ENCODE measurements around the gene ATP10A. TPM values are rescaled to one million over a fixed set of nuclear protein-coding genes. Genes with fewer than 3 reads are reported as not detected.
"Not testable (repeated sequence)": the region's sequence is repeated elsewhere in the genome, so short reads cannot be mapped to it uniquely, and the experiment has no call there.

The ATP10A gene
- total RNA-seq, 2 donors from 2014 or later: 5.6 to 14.3 TPM

DNA sequence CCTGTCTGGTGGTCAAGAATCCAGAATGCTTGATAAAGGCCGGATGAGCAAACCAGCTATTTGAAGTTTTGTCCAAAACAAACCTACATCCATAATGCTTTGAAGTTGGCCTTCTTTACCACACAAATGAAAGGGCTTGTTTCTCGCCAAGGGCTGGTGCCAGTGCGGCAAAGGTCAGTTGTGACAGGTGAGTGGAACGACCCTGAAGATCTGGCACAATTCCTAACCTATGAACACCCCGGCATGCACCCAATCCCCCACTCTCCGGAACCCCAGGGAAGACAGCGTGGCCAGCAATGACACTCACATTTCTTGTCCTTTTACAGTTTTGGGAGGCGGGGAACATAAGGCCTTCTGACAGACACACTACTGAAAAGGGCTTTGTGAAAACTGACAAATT lies 90.6 kb downstream of the ATP10A start:
- DNase-seq (ENCODE audit: low spot score): no peak
- no peaks in the 10 kb centered on the region for H3K36me3 ChIP-seq
- no peak overlapping the region for H3K4me3 ChIP-seq
- WGBS: 91% methylated on average over 8 of the region's 8 CpGs
- no peaks in the 10 kb centered on the region for H3K27me3 ChIP-seq (replicated peaks; ENCODE audit: insufficient read depth)
- no peak for TF ChIP-seq POLR2A (IDR thresholded peaks at IDR 0.05)
- no peak overlapping the region for H3K27ac ChIP-seq
- H3K9me3 ChIP-seq: no peaks in the 10 kb centered on the region
- intact Hi-C loops (cut with DNase I): no loop called here
- H3K4me1 ChIP-seq (replicated peaks): no peaks in the 10 kb centered on the region

GRCh38 chr15:25771736-25772135 lies 91.4 kb downstream of the ATP10A start:
- intact Hi-C loops (cut with DNase I); H3K36me3 ChIP-seq; H3K27ac ChIP-seq; H3K4me3 ChIP-seq; H3K27me3 ChIP-seq (replicated peaks; ENCODE audit: insufficient read depth); H3K4me1 ChIP-seq (replicated peaks); H3K9me3 ChIP-seq; DNase-seq (ENCODE audit: low spot score): not testable (repeated sequence)
- 90% methylated on average over 8 of the region's 8 CpGs for WGBS

DNA sequence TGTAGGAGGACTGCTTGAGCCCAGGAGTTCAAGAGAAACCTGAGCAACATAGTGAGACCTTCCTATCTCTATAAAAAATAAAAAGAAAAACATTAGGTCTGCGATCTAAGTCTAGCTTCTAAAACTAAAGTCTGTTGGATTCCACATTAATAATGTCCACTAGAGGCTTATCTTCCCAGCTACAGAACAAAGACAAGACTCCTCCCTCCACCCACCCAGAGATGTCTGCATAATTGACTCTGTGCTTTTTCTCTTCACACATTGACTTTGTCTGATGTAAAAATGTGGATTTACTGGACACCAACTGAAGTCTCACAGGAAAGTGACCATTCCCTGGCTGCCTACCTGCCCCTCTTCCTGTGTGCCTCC lies 91.8 kb downstream of the ATP10A start:
- Histone ChIP-seq H3K9me3 (no peaks in the 10 kb centered on the region), H3K4me3 (no peak overlapping the region), H3K36me3 (no peaks in the 10 kb centered on the region), H3K27ac (no peak overlapping the region), H3K4me1 (replicated peaks) (no peaks in the 10 kb centered on the region), H3K27me3 (replicated peaks; ENCODE audit: insufficient read depth) (no peaks in the 10 kb centered on the region)
- no peak for TF ChIP-seq POLR2A (IDR thresholded peaks at IDR 0.05)
- no peak for TF ChIP-seq CTCF (IDR thresholded peaks at IDR 0.05)
- no peak for TF ChIP-seq POLR2AphosphoS5 (IDR thresholded peaks at IDR 0.05)
- DNase-seq (ENCODE audit: low spot score): no peak
- WGBS: 46% methylated on average over 1 of the region's 1 CpG
- intact Hi-C loops (cut with DNase I): no loop called here

DNA sequence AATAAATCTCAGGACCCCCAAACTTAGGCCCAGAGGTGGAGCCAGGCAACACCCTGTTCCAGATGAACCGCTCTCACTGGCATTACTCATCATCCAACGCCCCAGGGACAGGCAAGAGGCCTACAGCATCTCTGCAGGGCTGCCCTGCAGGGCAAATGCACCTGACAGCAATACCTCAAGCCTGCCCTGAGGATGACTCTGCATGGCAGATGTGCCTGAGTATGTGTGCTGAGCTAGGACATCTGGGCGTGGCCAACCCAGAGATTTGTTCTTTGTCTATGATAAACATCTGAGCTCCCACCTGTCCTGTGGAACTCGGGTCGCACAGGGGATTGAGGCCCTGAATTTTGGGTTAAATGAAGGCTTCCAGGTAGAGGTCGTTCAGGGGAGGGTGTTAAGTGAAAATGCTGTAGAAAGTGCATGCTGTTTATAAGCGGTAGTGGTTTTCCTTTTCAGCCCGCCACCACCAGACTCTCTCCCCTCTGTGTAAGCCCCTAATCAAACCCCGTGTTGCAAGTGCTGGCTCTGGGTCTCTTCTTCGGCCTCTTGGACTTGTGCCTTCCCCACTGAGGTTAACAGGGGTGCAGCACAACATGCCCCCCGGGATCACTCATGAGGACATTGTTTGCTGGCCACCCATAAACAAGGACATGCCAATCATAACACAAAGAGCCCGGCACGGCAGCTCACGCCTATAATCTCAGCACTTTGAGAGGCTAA lies 92.3 kb downstream of the ATP10A start:
- no peaks in the 10 kb centered on the region for H3K9me3 ChIP-seq
- no peaks in the 10 kb centered on the region for H3K27me3 ChIP-seq (replicated peaks; ENCODE audit: insufficient read depth)
- no peak for DNase-seq (ENCODE audit: low spot score)
- no peak overlapping the region for H3K4me3 ChIP-seq
- 86% methylated on average over 14 of the region's 14 CpGs for whole genome bisulfite sequencing
- intact Hi-C loops (cut with DNase I): no loop called here
- H3K27ac ChIP-seq: no peak overlapping the region
- H3K4me1 ChIP-seq (replicated peaks): no peaks in the 10 kb centered on the region
- no peak for TF ChIP-seq POLR2AphosphoS5 (IDR thresholded peaks at IDR 0.05)
- TF ChIP-seq POLR2A (IDR thresholded peaks at IDR 0.05): no peak
- no peak for TF ChIP-seq CTCF (IDR thresholded peaks at IDR 0.05)
- H3K36me3 ChIP-seq: no peaks in the 10 kb centered on the region

DNA sequence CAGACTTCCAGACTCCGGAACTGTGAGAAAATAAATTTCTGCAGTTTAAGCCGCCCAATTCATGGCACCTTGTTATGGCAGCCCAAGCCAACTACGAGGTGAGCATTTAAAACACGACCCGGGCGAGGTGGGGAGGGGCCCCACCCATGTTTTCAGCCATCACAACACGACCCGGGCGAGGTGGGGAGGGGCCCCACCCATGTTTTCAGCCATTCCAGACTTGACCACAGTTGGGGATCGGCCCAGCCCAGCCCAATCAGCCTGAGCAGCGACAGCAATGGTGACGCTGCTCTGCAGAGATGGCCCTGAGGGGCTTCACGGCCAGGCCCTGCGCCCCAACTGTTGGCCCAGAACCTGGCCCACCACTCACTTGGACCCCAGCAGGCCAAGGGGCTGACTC lies 93.1 kb downstream of the ATP10A start:
- TF ChIP-seq POLR2AphosphoS5 (IDR thresholded peaks at IDR 0.05) (no peak), POLR2A (IDR thresholded peaks at IDR 0.05) (no peak), CTCF (IDR thresholded peaks at IDR 0.05) (no peak)
- no peak overlapping the region for H3K27ac ChIP-seq
- H3K4me1 ChIP-seq (replicated peaks): no peaks in the 10 kb centered on the region
- 94% methylated on average over 14 of the region's 14 CpGs for WGBS
- H3K27me3 ChIP-seq (replicated peaks; ENCODE audit: insufficient read depth): no peaks in the 10 kb centered on the region
- no peaks in the 10 kb centered on the region for H3K36me3 ChIP-seq
- no peak for DNase-seq (ENCODE audit: low spot score)
- no peaks in the 10 kb centered on the region for H3K9me3 ChIP-seq
- no peak overlapping the region for H3K4me3 ChIP-seq
- intact Hi-C loops (cut with DNase I): no loop called here

- Histone ChIP-seq H3K4me1 (replicated peaks) (no peaks in the 10 kb centered on the region), H3K4me3 (no peak overlapping the region), H3K9me3 (no peaks in the 10 kb centered on the region), H3K27ac (no peak overlapping the region), H3K27me3 (replicated peaks; ENCODE audit: insufficient read depth) (no peaks in the 10 kb centered on the region), H3K36me3 (no peaks in the 10 kb centered on the region)
- intact Hi-C loops (cut with DNase I): no loop called here
- DNase-seq (ENCODE audit: low spot score): no peak
- WGBS: 95% methylated on average over 1 of the region's 1 CpG
- TF ChIP-seq CTCF (IDR thresholded peaks at IDR 0.05) (no peak), POLR2AphosphoS5 (IDR thresholded peaks at IDR 0.05) (no peak), POLR2A (IDR thresholded peaks at IDR 0.05) (no peak)
These were observed 94.9 kb downstream of the ATP10A start for GRCh38 chr15:25768271-25768670.
